Kidney (tissue), 14 donors: ENCODE data around the gene TBR1. TPM values are rescaled to one million over a fixed set of nuclear protein-coding genes. Genes with fewer than 3 reads are reported as not detected.

Experiments used
- DNase-seq, 5 donors: peaks; one replicate each; pipeline ENCODE4 v3.0.0-alpha.2; 2013 to 2020
- FAIRE-seq: peaks from 2 replicates; lab custom pipeline; 2012; peaks lifted over from hg19 to GRCh38; lab: Jason Lieb, UNC
- H3K27ac ChIP-seq, 2 donors: one replicate each; pipeline ENCODE4 v1.7.0; 2013; ENCODE audit warnings: low read depth in 2 of 2, low read length in 2 of 2, inconsistent platforms in 1 of 2
- H3K27me3 ChIP-seq: one replicate; pipeline ENCODE4 v1.7.1; 2013; ENCODE audit warnings: low read length, inconsistent platforms; ENCODE audit not compliant: control insufficient read depth, insufficient read depth
- H3K36me3 ChIP-seq, 3 donors: one replicate each; pipeline versions ENCODE4 v1.7.0 to v1.7.1; 2013; ENCODE audit warnings: low read length in 3 of 3, control low read depth in 1 of 3, inconsistent platforms in 1 of 3; ENCODE audit not compliant: insufficient read depth in 3 of 3, control insufficient read depth in 2 of 3
- H3K4me1 ChIP-seq, 3 donors: one replicate each; pipeline versions ENCODE4 v1.7.0 to v1.7.1; 2013; ENCODE audit warnings: low read length in 3 of 3, inconsistent platforms in 1 of 3, low read depth in 1 of 3; ENCODE audit not compliant: control insufficient read depth in 2 of 3, insufficient read depth in 2 of 3
- H3K4me3 ChIP-seq, 3 donors: one replicate each; pipeline versions ENCODE4 v1.7.0 to v1.8.1; 2013; ENCODE audit warnings: low read length in 3 of 3, control low read depth in 1 of 3, inconsistent platforms in 1 of 3
- H3K9ac ChIP-seq, 3 donors: one replicate each; pipeline versions ENCODE4 v1.7.0 to v1.7.1; 2013; ENCODE audit warnings: low read length in 3 of 3, control low read depth in 1 of 3, inconsistent platforms in 1 of 3
- H3K9me3 ChIP-seq, 3 donors: one replicate each; pipeline versions ENCODE4 v1.7.0 to v1.7.1; 2013; ENCODE audit warnings: low read length in 3 of 3, control low read depth in 1 of 3, inconsistent platforms in 1 of 3; ENCODE audit not compliant: control insufficient read depth in 2 of 3, insufficient read depth in 1 of 3
- intact Hi-C: fragments of 100-400 bp; cut with DNase I; formaldehyde crosslinking; loops from one replicate; pipeline ENCODE4 v1.11.1; 2022
- polyA plus RNA-seq: library from polyadenylated mRNA; stranded (reverse); fragments of 350-450 nt; fragmentation: Illumina TruSeq; extraction: RNeasy Lipid Tissue Mini Kit (QIAGEN cat#74804); gene quantifications from one replicate; pipeline ENCODE4 v1.2.3, GENCODE V29; 2014; ENCODE audit warnings: low read depth, low replicate concordance; ENCODE audit not compliant: insufficient read depth
- total RNA-seq: library from RNA; stranded (reverse); fragmentation: NEBNext Ultra II Directional; extraction: Animal tissue kit (Norgen Biotek cat#: 25700); gene quantifications from one replicate; pipeline ENCODE4 v1.2.1, GENCODE V29; 2021
- TF ChIP-seq, protein P1 (sequence below): IDR thresholded peaks from 3 replicates; pipeline ENCODE4 v1.5.1; 2012; ENCODE audit warnings: mild to moderate bottlenecking, moderate library complexity, borderline replicate concordance; ENCODE audit not compliant: insufficient read depth; ENCODE audit errors: extremely low read depth
- donor health status: control.
- donor health status: control.
- donor health status: control.
- donor health status: control.
- donor health status: control.
- donor health status: DM: yes; HTN: yes; CAD: no.
- donor health status: Normal renal cell carcinoma (clear cell type).

Gene TBR1
- total and polyA plus RNA-seq, 2 donors from 2014 or later, result not detected

DNA sequence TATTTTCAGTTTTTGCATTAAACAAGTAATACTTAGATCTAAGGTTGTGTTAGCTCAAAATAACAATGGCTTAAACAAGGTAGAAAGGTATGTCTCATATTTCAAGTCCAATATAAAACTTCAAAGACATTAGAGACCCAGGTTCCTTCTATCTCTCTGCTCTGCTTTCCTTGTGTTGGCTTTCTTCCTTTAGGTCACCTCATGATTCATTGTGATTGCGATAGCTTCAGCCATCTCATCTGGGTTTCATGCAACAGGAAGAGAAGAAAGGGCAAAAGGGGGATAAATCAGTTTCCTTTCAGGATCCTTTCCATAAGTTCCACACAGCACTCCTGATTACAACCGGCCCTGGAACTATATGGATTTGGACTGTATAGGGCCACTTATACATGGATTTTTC lies 16.0 kb upstream of the TBR1 start:
- Histone ChIP-seq H3K9me3 (no peaks in the 10 kb centered on the region), H3K9ac (no peak overlapping the region), H3K36me3 (peaks cover 0 to 6% (median 0%) of the 10 kb centered on the region in 3 donors), H3K27ac (no peak overlapping the region), H3K27me3 (no peaks in the 10 kb centered on the region), H3K4me3 (no peak overlapping the region), H3K4me1 (no peaks in the 10 kb centered on the region)
- DNase-seq (no peak), FAIRE-seq (no peak)
- intact Hi-C loops, result no loop called here
- TF ChIP-seq, protein P1, sequence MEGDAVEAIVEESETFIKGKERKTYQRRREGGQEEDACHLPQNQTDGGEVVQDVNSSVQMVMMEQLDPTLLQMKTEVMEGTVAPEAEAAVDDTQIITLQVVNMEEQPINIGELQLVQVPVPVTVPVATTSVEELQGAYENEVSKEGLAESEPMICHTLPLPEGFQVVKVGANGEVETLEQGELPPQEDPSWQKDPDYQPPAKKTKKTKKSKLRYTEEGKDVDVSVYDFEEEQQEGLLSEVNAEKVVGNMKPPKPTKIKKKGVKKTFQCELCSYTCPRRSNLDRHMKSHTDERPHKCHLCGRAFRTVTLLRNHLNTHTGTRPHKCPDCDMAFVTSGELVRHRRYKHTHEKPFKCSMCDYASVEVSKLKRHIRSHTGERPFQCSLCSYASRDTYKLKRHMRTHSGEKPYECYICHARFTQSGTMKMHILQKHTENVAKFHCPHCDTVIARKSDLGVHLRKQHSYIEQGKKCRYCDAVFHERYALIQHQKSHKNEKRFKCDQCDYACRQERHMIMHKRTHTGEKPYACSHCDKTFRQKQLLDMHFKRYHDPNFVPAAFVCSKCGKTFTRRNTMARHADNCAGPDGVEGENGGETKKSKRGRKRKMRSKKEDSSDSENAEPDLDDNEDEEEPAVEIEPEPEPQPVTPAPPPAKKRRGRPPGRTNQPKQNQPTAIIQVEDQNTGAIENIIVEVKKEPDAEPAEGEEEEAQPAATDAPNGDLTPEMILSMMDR, result no peak

DNA sequence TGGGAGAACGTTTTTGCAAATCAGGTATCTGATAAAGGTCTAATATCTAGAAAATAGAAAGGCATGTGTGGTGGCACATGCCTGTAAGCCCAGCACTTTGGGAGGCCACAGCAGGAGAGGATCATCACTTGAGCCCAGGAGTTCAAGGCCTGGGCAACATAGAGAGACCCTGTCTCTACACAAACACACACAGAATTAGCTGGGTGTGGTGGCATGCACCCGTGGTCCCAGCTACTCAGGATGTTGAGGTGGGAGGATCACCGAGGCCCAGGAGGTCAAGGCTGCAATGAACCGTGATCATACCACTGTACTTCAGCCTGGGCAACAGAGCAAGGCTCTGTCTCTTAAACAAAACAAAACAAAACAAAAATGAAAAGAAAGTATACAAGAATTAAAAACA lies 13.8 kb upstream of the TBR1 start:
- no peak overlapping the region for H3K4me3 ChIP-seq
- FAIRE-seq, result no peak

DNA sequence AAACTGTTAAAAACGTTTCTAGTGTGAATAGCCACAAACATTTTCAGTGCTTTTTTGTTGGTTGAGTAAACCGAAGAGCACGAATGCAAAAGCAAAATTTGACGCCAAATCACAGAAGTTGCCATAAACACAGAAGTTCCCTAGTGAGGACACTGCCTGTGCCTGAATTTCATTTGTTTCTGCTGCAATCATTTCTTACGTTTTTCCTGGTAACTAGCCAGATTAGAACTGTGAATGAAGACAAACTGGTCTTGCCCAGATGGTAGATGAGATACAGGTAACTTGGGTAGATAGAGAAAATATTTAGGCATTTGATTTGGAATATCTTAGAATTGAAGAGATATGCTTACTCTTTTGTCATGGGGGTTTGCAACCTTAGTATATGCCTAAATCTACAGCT lies 9.8 kb upstream of the TBR1 start:
- no peak overlapping the region for H3K4me3 ChIP-seq
- H3K27me3 ChIP-seq, result no peaks in the 10 kb centered on the region
- no peaks in the 10 kb centered on the region for H3K4me1 ChIP-seq
- DNase-seq, result no peak
- no peak overlapping the region for H3K27ac ChIP-seq
- no peaks in the 10 kb centered on the region for H3K9me3 ChIP-seq
- H3K36me3 ChIP-seq, result no peaks in the 10 kb centered on the region
- intact Hi-C loops, result no loop called here
- H3K9ac ChIP-seq, result no peak overlapping the region
- no peak for FAIRE-seq
- TF ChIP-seq, protein P1, result no peak

More for the DNA sequence above, 13.8 kb upstream of the TBR1 start:
- Histone ChIP-seq H3K9me3 (no peaks in the 10 kb centered on the region), H3K4me1 (no peaks in the 10 kb centered on the region), H3K27ac (no peak overlapping the region), H3K27me3 (no peaks in the 10 kb centered on the region), H3K9ac (no peak overlapping the region), H3K36me3 (no peaks in the 10 kb centered on the region)
- DNase-seq, result no peak
- TF ChIP-seq, protein P1, result no peak
- intact Hi-C loops, result no loop called here

DNA sequence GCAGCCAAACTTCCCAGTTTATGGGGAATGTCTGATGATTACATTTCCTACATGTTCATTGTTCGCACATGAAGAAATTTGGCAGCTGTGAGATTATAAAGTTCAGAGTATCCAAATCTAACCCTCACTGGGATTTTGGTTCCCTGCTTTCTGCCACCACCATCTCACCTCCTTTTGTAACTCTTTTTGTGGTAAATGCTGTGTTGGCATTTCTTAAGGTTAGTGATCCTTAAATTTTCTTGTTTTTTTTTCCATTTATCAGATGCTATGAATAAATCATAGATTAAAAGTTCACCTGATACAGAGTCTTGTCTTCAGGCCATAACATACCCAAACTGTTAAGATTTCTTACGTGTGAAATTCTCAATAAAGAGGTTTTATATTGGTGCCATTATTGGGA lies 8.5 kb upstream of the TBR1 start:
- intact Hi-C loops, result no loop called here
- FAIRE-seq (no peak), DNase-seq (no peak)
- no peaks in the 10 kb centered on the region for H3K27me3 ChIP-seq
- TF ChIP-seq, protein P1, result no peak
- H3K36me3 ChIP-seq, result no peaks in the 10 kb centered on the region
- H3K9me3 ChIP-seq, result no peaks in the 10 kb centered on the region
- H3K4me1 ChIP-seq, result no peaks in the 10 kb centered on the region
- H3K27ac ChIP-seq, result no peak overlapping the region
- H3K4me3 ChIP-seq, result no peak overlapping the region
- H3K9ac ChIP-seq, result no peak overlapping the region
